Mesendoderm (in vitro differentiated cells): ENCODE data around the gene CHRNA4.

ENCODE experiments used
- DNase-seq: peaks from one replicate; pipeline ENCODE4 v3.0.0; 2013
- H2AK5ac ChIP-seq: 2 replicates; pipeline ENCODE4 v1.6.1; 2013; ENCODE audit warnings: low read length, inconsistent platforms
- H2BK120ac ChIP-seq: 2 replicates; pipeline ENCODE4 v1.6.1; 2013; ENCODE audit warnings: low read depth, mild to moderate bottlenecking, low read length, moderate library complexity, mixed read lengths
- H2BK15ac ChIP-seq: replicated peaks from 2 replicates; pipeline ENCODE4 v1.6.1; 2013; ENCODE audit warnings: low read depth, mild to moderate bottlenecking, moderate library complexity
- H2BK5ac ChIP-seq: 2 replicates; pipeline ENCODE4 v1.6.1; 2013; ENCODE audit warnings: low read length, inconsistent platforms
- H3K18ac ChIP-seq: 2 replicates; pipeline ENCODE4 v1.6.1; 2013; ENCODE audit warnings: mild to moderate bottlenecking, low read length, mixed read lengths
- H3K23ac ChIP-seq: one replicate; pipeline ENCODE4 v1.6.1; 2013; ENCODE audit warnings: low read length
- H3K27ac ChIP-seq: 2 replicates; pipeline ENCODE4 v1.5.1; 2013; ENCODE audit warnings: low read depth, mild to moderate bottlenecking, inconsistent platforms, low read length, moderate library complexity
- H3K27me3 ChIP-seq: 2 replicates; pipeline ENCODE4 v1.6.1; 2013; ENCODE audit warnings: low read length, control low read depth, mild to moderate bottlenecking, inconsistent platforms; ENCODE audit not compliant: insufficient read depth, poor library complexity
- H3K36me3 ChIP-seq: 2 replicates; pipeline ENCODE4 v1.6.1; 2013; ENCODE audit warnings: low read length, inconsistent platforms; ENCODE audit not compliant: control insufficient read depth, insufficient read depth
- H3K4ac ChIP-seq: one replicate; pipeline ENCODE4 v1.6.1; 2013; ENCODE audit warnings: low read depth, mild to moderate bottlenecking, low read length, moderate library complexity
- H3K4me1 ChIP-seq: 2 replicates; pipeline ENCODE4 v1.6.1; 2013; ENCODE audit warnings: low read depth, low read length, inconsistent platforms; ENCODE audit not compliant: control insufficient read depth
- H3K4me2 ChIP-seq: 2 replicates; pipeline ENCODE4 v1.6.1; 2013; ENCODE audit warnings: low read length
- H3K4me3 ChIP-seq: 2 replicates; pipeline ENCODE4 v1.5.1; 2013; ENCODE audit warnings: mild to moderate bottlenecking, low read length
- H3K56ac ChIP-seq: one replicate; pipeline ENCODE4 v1.6.1; 2013; ENCODE audit warnings: low read length
- H3K79me1 ChIP-seq: 2 replicates; pipeline ENCODE4 v1.6.1; 2013; ENCODE audit warnings: low read length, inconsistent platforms
- H3K79me2 ChIP-seq: 2 replicates; pipeline ENCODE4 v1.6.1; 2013; ENCODE audit warnings: mild to moderate bottlenecking, low read length; ENCODE audit not compliant: control insufficient read depth, insufficient read depth
- H3K9ac ChIP-seq: 2 replicates; pipeline ENCODE4 v1.6.1; 2013; ENCODE audit warnings: low read length, inconsistent platforms
- H4K5ac ChIP-seq: one replicate; pipeline ENCODE4 v1.6.1; 2013; ENCODE audit warnings: low read length
- H4K8ac ChIP-seq: one replicate; pipeline ENCODE4 v1.6.1; 2013; ENCODE audit warnings: low read depth, mild to moderate bottlenecking, control low read depth, low read length, moderate library complexity
- WGBS: extraction: QIAGEN DNeasy Blood & Tissue Kit; methylation state at CpG from one replicate; pipeline ENCODE4 v1.1.7; 2013; ENCODE audit warnings: low lambda C conversion rate, missing lambda C conversion rate; ENCODE audit not compliant: insufficient coverage; ENCODE audit errors: extremely low coverage; 5-methylcytosine and 5-hydroxymethylcytosine counted together

The CHRNA4 gene

GRCh38 chr20:63368151-63368550, 7.0 kb upstream of the CHRNA4 start:
- Histone ChIP-seq H2BK120ac (no peak overlapping the region), H2BK15ac (no peak overlapping the region), H3K4me1 (no peaks in the 10 kb centered on the region), H3K36me3 (no peaks in the 10 kb centered on the region), H3K4me2 (no peak overlapping the region), H3K79me1 (no peaks in the 10 kb centered on the region), H3K4ac (no peak overlapping the region), H2BK5ac (no peak overlapping the region), H3K18ac (no peak overlapping the region), H3K56ac (no peak overlapping the region), H4K8ac (no peak overlapping the region), H3K27me3 (no peaks in the 10 kb centered on the region), H4K5ac (no peak overlapping the region), H3K4me3 (no peak overlapping the region), H3K27ac (no peak overlapping the region), H3K79me2 (no peaks in the 10 kb centered on the region), H3K9ac (no peak overlapping the region), H3K23ac (no peak overlapping the region), H2AK5ac (no peak overlapping the region)
- no peak for DNase-seq
- WGBS: no CpG with 5 or more reads among the region's 8 CpGs

GRCh38 chr20:63367446-63368055, 6.4 kb upstream of the CHRNA4 start:
- Histone ChIP-seq H3K36me3 (no peaks in the 10 kb centered on the region), H3K23ac (no peak overlapping the region), H3K79me2 (no peaks in the 10 kb centered on the region), H4K5ac (no peak overlapping the region), H3K4ac (no peak overlapping the region), H3K9ac (no peak overlapping the region), H2BK120ac (no peak overlapping the region), H3K27ac (no peak overlapping the region), H2BK15ac (no peak overlapping the region), H3K56ac (no peak overlapping the region), H3K4me3 (no peak overlapping the region), H3K79me1 (no peaks in the 10 kb centered on the region), H3K27me3 (no peaks in the 10 kb centered on the region), H3K18ac (no peak overlapping the region), H4K8ac (no peak overlapping the region), H3K4me1 (no peaks in the 10 kb centered on the region), H3K4me2 (no peak overlapping the region), H2AK5ac (no peak overlapping the region), H2BK5ac (no peak overlapping the region)
- DNase-seq: no peak
- no CpG with 5 or more reads among the region's 24 CpGs for WGBS

- no peak overlapping the region for H2BK5ac ChIP-seq
- no peak for DNase-seq
- no peak overlapping the region for H3K18ac ChIP-seq
Measured at GRCh38 chr20:63366390-63367365, 5.5 kb upstream of the CHRNA4 start.

GRCh38 chr20:63365601-63366389, 4.6 kb upstream of the CHRNA4 start:
- Histone ChIP-seq H3K36me3 (no peaks in the 10 kb centered on the region), H3K79me2 (no peaks in the 10 kb centered on the region), H3K27ac (no peak overlapping the region), H4K5ac (no peak overlapping the region), H3K4me2 (no peak overlapping the region), H4K8ac (no peak overlapping the region), H3K9ac (no peak overlapping the region), H3K4me3 (no peak overlapping the region), H2BK120ac (no peak overlapping the region), H3K18ac (no peak overlapping the region), H3K4me1 (no peaks in the 10 kb centered on the region), H3K4ac (no peak overlapping the region), H3K56ac (no peak overlapping the region), H2AK5ac (no peak overlapping the region), H2BK15ac (no peak overlapping the region), H3K79me1 (no peaks in the 10 kb centered on the region), H3K27me3 (no peaks in the 10 kb centered on the region), H2BK5ac (no peak overlapping the region), H3K23ac (no peak overlapping the region)
- WGBS: no CpG with 5 or more reads among the region's 22 CpGs
- DNase-seq: no peak

More at GRCh38 chr20:63366390-63367365, 5.5 kb upstream of the CHRNA4 start:
- WGBS: no CpG with 5 or more reads among the region's 30 CpGs
- Histone ChIP-seq H3K27ac (no peak overlapping the region), H2BK15ac (no peak overlapping the region), H3K4ac (no peak overlapping the region), H3K36me3 (no peaks in the 10 kb centered on the region), H3K4me1 (no peaks in the 10 kb centered on the region), H4K5ac (no peak overlapping the region), H3K56ac (no peak overlapping the region), H3K4me3 (no peak overlapping the region), H3K23ac (no peak overlapping the region), H3K27me3 (no peaks in the 10 kb centered on the region), H3K4me2 (no peak overlapping the region), H3K9ac (no peak overlapping the region), H3K79me1 (no peaks in the 10 kb centered on the region), H4K8ac (no peak overlapping the region), H2BK120ac (no peak overlapping the region), H2AK5ac (no peak overlapping the region), H3K79me2 (no peaks in the 10 kb centered on the region)

- Histone ChIP-seq H2BK5ac (no peak overlapping the region), H3K4me3 (no peak overlapping the region), H3K27me3 (peaks cover 6% of the 10 kb centered on the region), H3K23ac (no peak overlapping the region), H4K8ac (no peak overlapping the region), H3K9ac (no peak overlapping the region), H3K27ac (no peak overlapping the region), H3K4me2 (no peak overlapping the region), H3K36me3 (no peaks in the 10 kb centered on the region), H2BK120ac (no peak overlapping the region), H3K79me1 (no peaks in the 10 kb centered on the region), H3K56ac (no peak overlapping the region), H4K5ac (no peak overlapping the region), H3K79me2 (no peaks in the 10 kb centered on the region), H2BK15ac (no peak overlapping the region), H2AK5ac (no peak overlapping the region), H3K4me1 (no peaks in the 10 kb centered on the region), H3K4ac (no peak overlapping the region), H3K18ac (no peak overlapping the region)
- no peak for DNase-seq
- WGBS: no CpG with 5 or more reads among the region's 20 CpGs
Measured at GRCh38 chr20:63364801-63365585, 3.8 kb upstream of the CHRNA4 start.
